ENCODE data around the gene ITIH1.

ITIH1 gene

DNA sequence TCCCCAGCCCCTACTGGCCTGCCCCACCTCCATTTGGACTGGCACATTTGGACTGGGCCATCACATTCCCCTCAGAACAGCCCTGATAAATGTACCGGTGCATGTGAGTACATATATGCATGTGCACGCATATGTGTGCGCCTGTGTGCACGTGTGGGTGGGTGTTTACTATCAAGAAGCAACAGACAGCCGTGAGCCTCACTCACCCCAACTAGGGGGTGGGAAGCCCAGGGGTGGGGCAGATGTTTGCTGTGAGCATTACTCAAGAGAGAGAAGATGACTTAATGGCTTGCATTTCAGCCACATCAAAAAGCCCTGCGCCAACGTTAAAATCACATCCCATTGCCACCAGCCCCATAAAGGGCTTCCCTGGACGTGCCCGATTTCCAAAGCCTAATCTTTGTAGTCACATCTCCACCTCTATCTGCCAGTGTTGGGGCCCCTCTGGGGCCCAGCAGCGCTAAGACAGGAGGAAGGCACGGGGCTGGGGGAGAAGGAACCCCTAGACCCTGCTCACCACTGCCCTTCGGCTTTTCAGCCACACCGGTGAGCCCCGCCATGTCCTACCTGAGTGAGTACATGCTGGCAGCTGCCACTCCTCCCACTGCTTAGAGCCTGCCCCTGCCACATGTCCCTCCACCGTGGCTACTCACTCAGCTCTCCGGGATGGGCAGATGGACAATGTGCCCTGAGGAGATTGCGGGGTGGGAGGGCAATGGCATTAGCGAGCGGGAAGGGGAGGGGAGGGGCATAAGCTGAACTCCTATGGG lies 28.1 kb downstream of the ITIH1 start:
- in situ Hi-C loops (cut with MboI; ENCODE audit: low pct_unique_long_range_greater_than_20kb, low sequenced_read_pairs, unreplicated experiment): no loop called here
- TF ChIP-seq, protein P1, sequence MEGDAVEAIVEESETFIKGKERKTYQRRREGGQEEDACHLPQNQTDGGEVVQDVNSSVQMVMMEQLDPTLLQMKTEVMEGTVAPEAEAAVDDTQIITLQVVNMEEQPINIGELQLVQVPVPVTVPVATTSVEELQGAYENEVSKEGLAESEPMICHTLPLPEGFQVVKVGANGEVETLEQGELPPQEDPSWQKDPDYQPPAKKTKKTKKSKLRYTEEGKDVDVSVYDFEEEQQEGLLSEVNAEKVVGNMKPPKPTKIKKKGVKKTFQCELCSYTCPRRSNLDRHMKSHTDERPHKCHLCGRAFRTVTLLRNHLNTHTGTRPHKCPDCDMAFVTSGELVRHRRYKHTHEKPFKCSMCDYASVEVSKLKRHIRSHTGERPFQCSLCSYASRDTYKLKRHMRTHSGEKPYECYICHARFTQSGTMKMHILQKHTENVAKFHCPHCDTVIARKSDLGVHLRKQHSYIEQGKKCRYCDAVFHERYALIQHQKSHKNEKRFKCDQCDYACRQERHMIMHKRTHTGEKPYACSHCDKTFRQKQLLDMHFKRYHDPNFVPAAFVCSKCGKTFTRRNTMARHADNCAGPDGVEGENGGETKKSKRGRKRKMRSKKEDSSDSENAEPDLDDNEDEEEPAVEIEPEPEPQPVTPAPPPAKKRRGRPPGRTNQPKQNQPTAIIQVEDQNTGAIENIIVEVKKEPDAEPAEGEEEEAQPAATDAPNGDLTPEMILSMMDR (IDR thresholded peaks at IDR 0.05; ENCODE audit: extremely low read depth, insufficient read depth, missing control alignments): no peak
- no peak for DNase-seq (ENCODE audit: low spot score)

DNA sequence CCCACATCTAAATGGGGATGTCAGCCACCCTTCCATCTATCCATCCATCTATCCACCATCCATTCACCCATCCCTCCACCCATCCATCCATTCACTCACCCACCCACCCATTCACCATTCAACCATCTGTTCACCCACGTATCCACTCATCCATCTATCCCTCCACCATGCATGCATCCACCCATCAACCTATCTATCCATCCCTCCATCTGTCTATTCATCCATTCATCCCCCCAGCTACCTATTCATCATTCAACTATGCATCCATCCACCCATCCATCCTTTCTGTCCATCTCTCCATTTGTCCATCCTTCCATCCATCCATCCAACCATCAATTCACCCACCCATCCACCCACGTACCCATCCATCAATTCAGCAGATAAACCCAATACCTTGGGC lies 31.8 kb downstream of the ITIH1 start:
- TF ChIP-seq, protein P1 (IDR thresholded peaks at IDR 0.05; ENCODE audit: extremely low read depth, insufficient read depth, missing control alignments): no peak
- no peak for DNase-seq (ENCODE audit: low spot score)
- in situ Hi-C loops (cut with MboI; ENCODE audit: low pct_unique_long_range_greater_than_20kb, low sequenced_read_pairs, unreplicated experiment): no loop called here

DNA sequence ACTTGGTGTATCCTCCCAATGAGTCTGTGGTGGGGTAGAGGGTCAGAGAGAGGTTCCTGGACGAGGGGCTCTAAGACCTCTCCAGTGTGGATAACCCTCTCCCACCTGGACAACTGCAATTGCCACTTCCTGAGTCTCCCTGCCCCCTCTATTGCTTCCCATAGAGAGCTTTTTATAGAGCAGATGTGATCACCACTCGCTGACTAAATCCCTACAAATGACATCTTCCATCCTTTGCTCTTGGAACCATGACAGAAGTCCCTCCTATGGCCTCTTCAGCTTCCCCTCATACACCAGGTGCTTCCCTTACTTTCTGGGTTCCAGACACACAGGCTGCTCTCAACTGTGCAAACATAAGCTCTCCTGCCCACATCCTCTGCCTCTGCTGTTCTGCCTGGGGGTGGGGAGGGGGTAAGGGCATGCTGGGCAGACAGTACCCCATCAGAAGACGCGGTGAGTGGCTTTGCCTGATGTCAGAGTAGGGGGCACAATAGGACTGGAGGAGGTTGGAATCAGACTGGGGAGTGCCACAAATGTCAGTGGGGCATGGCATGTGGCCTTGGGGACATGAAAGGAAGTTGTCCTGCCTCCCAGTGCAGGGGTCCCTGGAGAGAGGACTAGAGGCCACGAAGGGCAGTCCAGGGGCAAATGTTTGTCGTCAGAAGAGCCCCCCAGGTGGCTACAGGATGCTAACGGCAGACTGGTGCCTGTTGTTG lies 32.4 kb downstream of the ITIH1 start:
- in situ Hi-C loops (cut with MboI; ENCODE audit: low pct_unique_long_range_greater_than_20kb, low sequenced_read_pairs, unreplicated experiment): no loop called here
- TF ChIP-seq, protein P1 (IDR thresholded peaks at IDR 0.05; ENCODE audit: extremely low read depth, insufficient read depth, missing control alignments): no peak
- DNase-seq (ENCODE audit: low spot score): no peak

DNA sequence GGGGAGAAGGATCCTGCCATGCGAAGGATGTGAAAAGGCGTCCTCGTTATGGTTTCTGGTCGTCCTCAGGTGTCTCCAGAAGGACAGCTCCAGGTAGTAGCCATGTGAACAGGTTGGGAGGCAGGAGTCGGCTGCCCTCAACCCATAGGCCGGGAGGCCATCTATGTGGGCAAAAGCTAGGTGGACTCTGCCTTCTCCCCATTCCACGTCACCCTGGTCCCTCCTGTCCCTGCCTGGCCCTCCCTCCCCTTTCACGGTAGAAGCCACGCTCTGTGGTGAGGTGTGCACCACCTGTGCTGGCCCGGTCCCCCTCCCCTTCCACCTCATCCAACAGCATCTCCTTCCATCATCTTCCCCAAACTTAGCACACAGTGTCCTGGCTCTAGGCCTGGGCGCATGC lies 33.5 kb downstream of the ITIH1 start:
- no peak for DNase-seq (ENCODE audit: low spot score)
- TF ChIP-seq, protein P1 (IDR thresholded peaks at IDR 0.05; ENCODE audit: extremely low read depth, insufficient read depth, missing control alignments): no peak
- in situ Hi-C loops (cut with MboI; ENCODE audit: low pct_unique_long_range_greater_than_20kb, low sequenced_read_pairs, unreplicated experiment): no loop called here

DNA sequence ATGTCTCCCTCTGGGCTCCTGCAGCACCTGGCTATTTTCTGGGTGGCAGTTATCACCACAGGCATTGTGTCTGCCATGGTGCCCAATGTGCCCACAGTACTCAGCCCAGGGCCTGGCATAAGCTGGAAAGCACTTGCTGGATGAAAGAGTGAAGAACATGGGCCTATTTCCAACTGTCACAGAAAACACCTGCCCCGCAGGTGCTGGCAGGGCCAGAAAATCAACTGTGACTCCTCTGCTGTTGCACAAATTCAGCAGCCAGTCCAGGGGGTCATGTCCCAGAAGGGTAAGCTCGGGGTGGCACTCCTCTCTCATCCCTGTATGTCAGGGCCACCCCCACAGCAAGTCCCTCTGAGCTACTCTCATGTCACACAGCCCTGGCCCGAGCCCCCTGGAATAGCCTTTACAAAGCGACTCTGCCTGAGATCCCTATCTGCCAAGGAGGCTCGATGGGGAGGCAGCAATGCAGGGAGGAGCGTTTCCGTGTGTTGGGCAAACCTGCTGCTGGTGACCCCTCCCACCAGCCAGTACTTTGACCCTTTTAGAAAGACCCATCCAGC lies 34.1 kb downstream of the ITIH1 start:
- no peak for DNase-seq (ENCODE audit: low spot score)
- TF ChIP-seq, protein P1 (IDR thresholded peaks at IDR 0.05; ENCODE audit: extremely low read depth, insufficient read depth, missing control alignments): no peak
- in situ Hi-C loops (cut with MboI; ENCODE audit: low pct_unique_long_range_greater_than_20kb, low sequenced_read_pairs, unreplicated experiment): no loop called here

DNA sequence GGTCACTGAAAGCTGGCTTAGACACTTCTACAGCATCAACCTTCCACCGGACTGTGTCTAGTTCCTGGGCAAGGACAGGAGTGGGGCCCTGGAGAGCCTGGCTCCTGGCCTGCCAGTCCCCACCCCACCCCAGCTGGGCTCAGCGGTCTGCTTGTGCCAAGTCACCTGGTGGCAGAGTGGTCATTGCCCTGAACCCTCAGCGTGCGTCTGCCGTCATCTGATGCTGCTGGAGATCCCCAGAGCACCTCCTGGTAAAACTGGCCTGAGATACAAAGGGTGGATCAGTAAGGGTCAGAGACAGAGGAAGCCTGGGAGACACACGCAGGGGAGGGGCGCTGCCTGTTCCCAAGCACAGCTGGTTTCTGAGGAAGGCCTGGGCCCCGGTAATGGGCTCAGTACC lies 36.4 kb downstream of the ITIH1 start:
- TF ChIP-seq, protein P1 (IDR thresholded peaks at IDR 0.05; ENCODE audit: extremely low read depth, insufficient read depth, missing control alignments): no peak
- in situ Hi-C loops (cut with MboI; ENCODE audit: low pct_unique_long_range_greater_than_20kb, low sequenced_read_pairs, unreplicated experiment): no loop called here
- no peak for DNase-seq (ENCODE audit: low spot score)
